ENCODE results near the gene LMOD3.

LMOD3 gene

DNA sequence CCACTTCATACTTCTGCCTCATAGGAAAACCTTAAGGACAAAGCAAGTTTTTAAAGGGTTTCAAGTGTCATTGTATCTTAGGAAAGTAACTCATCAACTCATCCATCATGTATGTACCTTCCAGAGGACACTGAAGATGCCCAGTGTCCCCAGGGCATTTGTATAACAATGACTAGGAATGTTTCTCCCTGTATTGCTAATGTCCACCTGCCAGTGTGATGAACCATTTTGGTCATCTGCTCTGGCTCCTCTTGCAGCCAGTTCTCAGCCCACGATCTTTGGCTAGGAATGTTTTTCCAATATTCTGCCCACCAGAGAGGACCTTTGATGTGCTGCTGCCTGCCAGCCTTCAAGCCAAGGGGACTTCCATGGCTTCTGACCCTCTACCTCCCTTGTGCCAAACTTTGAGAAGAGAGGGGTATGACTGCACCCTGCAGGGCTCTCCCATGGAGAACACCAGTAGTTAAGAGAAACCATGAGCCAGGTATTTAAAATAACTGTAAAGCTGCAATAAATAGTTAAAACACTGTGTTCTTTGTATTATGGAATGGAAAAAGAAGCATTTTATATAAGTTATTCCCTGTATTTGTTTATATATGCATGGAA, 11.4 kb downstream of the LMOD3 start:
- no peak overlapping the region for H3K4me3 ChIP-seq (ENCODE audit: low read depth, low read length)

DNA sequence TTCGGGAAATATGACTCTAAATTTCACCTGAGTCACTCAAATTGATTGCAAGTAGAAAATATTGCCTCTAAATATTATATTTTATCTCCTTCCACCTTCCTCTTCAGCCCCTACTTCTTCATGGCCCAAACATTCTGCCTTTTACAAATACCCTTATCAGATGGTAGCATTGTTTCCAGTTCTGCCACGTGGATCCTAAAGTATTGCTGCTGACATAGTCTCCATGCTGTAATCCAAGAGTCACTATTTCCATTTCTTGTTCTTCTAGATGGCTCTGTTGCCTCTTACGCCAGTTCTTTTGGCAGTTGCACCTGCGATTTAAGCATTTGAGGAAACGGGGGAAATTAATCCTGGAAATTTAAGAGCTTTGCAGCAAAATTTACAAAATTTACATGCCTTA, 13.6 kb downstream of the LMOD3 start:
- Histone ChIP-seq H3K4me1 (ENCODE audit: control insufficient read depth, insufficient read depth, low read length) (peaks cover 4% of the 10 kb centered on the region), H3K36me3 (ENCODE audit: control insufficient read depth, insufficient read depth, low read length) (peaks cover 14% of the 10 kb centered on the region), H3K9me3 (ENCODE audit: control insufficient read depth, insufficient read depth, low read length) (no peaks in the 10 kb centered on the region), H3K9ac (ENCODE audit: low read depth, low read length) (no peak overlapping the region), H3K27ac (ENCODE audit: low read depth, low read length) (no peak overlapping the region), H3K27me3 (ENCODE audit: control insufficient read depth, insufficient read depth, low read length) (no peaks in the 10 kb centered on the region), H3K4me3 (ENCODE audit: low read depth, low read length) (no peak overlapping the region)

More for the DNA sequence above, 11.4 kb downstream of the LMOD3 start:
- H3K9ac ChIP-seq (ENCODE audit: low read depth, low read length): no peak overlapping the region
- peaks cover 4% of the 10 kb centered on the region for H3K4me1 ChIP-seq (ENCODE audit: control insufficient read depth, insufficient read depth, low read length)
- no peaks in the 10 kb centered on the region for H3K27me3 ChIP-seq (ENCODE audit: control insufficient read depth, insufficient read depth, low read length)
- no peaks in the 10 kb centered on the region for H3K36me3 ChIP-seq (ENCODE audit: control insufficient read depth, insufficient read depth, low read length)
- H3K27ac ChIP-seq (ENCODE audit: low read depth, low read length): no peak overlapping the region
- H3K9me3 ChIP-seq (ENCODE audit: control insufficient read depth, insufficient read depth, low read length): no peaks in the 10 kb centered on the region

DNA sequence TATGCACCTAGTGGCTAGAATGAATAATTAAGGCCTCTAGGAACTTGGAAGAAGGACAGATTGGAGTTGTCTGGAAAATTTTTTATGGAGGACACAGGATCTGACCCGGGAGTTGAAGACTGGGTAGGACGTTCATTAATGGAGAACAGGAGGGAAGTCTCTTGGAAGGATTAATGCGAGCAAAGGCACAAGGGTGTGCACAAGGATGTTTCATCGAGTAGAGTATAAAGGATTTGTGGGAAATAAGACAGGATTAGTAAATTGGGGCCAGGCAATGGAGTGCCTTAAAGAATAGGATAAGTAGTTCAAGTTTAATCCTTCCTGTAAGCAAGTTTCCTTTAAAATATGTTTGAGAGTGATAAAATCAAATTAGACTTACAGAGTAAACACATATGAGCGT, 14.6 kb downstream of the LMOD3 start:
- Histone ChIP-seq H3K4me1 (ENCODE audit: control insufficient read depth, insufficient read depth, low read length) (peaks cover 4% of the 10 kb centered on the region), H3K27ac (ENCODE audit: low read depth, low read length) (no peak overlapping the region), H3K27me3 (ENCODE audit: control insufficient read depth, insufficient read depth, low read length) (no peaks in the 10 kb centered on the region), H3K9me3 (ENCODE audit: control insufficient read depth, insufficient read depth, low read length) (no peaks in the 10 kb centered on the region), H3K36me3 (ENCODE audit: control insufficient read depth, insufficient read depth, low read length) (peaks cover 20% of the 10 kb centered on the region), H3K4me3 (ENCODE audit: low read depth, low read length) (no peak overlapping the region), H3K9ac (ENCODE audit: low read depth, low read length) (no peak overlapping the region)

DNA sequence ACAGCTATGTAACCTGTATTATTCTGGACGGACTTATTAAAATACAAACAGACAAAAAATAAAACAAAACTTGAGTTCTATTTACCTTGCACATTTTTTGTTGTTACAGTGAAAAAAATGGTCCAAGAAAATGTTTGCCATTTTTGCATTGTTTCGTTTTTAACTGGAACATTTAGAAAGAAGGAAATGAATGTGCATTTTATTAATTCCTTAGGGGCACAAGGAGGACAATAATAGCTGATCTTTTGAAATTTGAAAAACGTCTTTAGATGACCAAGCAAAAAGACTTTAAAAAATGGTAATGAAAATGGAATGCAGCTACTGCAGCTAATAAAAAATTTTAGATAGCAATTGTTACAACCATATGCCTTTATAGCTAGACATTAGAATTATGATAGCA, 17.1 kb downstream of the LMOD3 start:
- H3K27ac ChIP-seq (ENCODE audit: low read depth, low read length): no peak overlapping the region
- H3K4me3 ChIP-seq (ENCODE audit: low read depth, low read length): no peak overlapping the region
- peaks cover 23% of the 10 kb centered on the region for H3K36me3 ChIP-seq (ENCODE audit: control insufficient read depth, insufficient read depth, low read length)
- H3K9me3 ChIP-seq (ENCODE audit: control insufficient read depth, insufficient read depth, low read length): no peaks in the 10 kb centered on the region
- H3K27me3 ChIP-seq (ENCODE audit: control insufficient read depth, insufficient read depth, low read length): no peaks in the 10 kb centered on the region
- no peaks in the 10 kb centered on the region for H3K4me1 ChIP-seq (ENCODE audit: control insufficient read depth, insufficient read depth, low read length)
- no peak overlapping the region for H3K9ac ChIP-seq (ENCODE audit: low read depth, low read length)

DNA sequence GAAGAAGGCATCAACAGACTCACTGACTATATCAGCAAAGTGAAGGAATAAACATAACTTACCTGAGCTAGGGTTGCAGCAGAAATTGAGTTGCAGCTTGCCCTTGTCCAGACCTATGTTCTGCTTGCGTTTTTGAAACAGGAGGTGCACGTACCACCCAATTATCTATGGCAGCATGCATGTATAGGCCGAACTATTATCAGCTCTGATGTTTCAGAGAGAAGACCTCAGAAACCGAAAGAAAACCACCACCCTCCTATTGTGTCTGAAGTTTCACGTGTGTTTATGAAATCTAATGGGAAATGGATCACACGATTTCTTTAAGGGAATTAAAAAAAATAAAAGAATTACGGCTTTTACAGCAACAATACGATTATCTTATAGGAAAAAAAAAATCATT, 17.8 kb downstream of the LMOD3 start:
- no peak overlapping the region for H3K27ac ChIP-seq (ENCODE audit: low read depth, low read length)
- no peak overlapping the region for H3K9ac ChIP-seq (ENCODE audit: low read depth, low read length)
- H3K36me3 ChIP-seq (ENCODE audit: control insufficient read depth, insufficient read depth, low read length): peaks cover 23% of the 10 kb centered on the region
- H3K4me1 ChIP-seq (ENCODE audit: control insufficient read depth, insufficient read depth, low read length): no peaks in the 10 kb centered on the region
- no peaks in the 10 kb centered on the region for H3K9me3 ChIP-seq (ENCODE audit: control insufficient read depth, insufficient read depth, low read length)
- H3K27me3 ChIP-seq (ENCODE audit: control insufficient read depth, insufficient read depth, low read length): no peaks in the 10 kb centered on the region
- H3K4me3 ChIP-seq (ENCODE audit: low read depth, low read length): no peak overlapping the region

DNA sequence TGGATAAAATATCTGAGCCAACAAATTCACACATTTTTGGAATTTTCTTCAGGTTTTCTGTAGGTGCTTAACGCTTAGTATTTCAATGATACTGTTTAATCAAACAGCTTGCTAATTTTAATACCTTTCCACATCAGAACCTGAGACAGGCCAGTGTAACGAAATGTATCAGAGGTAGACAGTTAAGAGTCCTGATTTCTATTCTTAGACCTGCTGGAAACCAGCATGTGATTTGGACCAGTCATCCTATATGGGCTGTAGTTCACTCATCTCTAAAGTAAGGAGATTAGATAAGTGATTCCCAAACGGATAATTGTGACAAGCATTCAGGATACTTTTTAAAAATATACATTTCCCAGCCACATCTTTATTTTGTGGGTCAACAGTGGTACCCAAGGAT, 19.3 kb downstream of the LMOD3 start:
- H3K9me3 ChIP-seq (ENCODE audit: control insufficient read depth, insufficient read depth, low read length): no peaks in the 10 kb centered on the region
- no peak overlapping the region for H3K4me3 ChIP-seq (ENCODE audit: low read depth, low read length)
- no peaks in the 10 kb centered on the region for H3K4me1 ChIP-seq (ENCODE audit: control insufficient read depth, insufficient read depth, low read length)
- H3K9ac ChIP-seq (ENCODE audit: low read depth, low read length): no peak overlapping the region
- H3K36me3 ChIP-seq (ENCODE audit: control insufficient read depth, insufficient read depth, low read length): peaks cover 23% of the 10 kb centered on the region
- H3K27ac ChIP-seq (ENCODE audit: low read depth, low read length): no peak overlapping the region
- no peaks in the 10 kb centered on the region for H3K27me3 ChIP-seq (ENCODE audit: control insufficient read depth, insufficient read depth, low read length)

DNA sequence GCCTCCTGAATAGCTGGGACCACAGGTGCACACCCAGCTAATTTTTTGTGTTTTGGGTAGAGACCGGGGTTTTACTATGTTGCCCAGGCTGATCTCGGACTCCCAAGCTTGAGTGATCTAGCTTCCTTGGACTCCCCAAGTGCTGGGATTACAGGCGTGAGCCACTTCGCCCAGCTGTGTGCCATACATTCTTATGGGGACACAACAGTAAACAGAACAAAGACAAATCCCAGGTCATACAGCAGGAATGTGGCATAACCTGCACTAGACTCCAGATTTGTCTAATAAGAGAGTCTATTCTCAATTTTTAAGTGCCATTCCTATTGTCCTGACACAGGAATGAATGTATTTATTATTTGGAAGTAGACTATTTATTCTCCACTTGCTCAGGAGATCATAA, 20.0 kb downstream of the LMOD3 start:
- no peak overlapping the region for H3K4me3 ChIP-seq (ENCODE audit: low read depth, low read length)
- no peak overlapping the region for H3K9ac ChIP-seq (ENCODE audit: low read depth, low read length)
- H3K36me3 ChIP-seq (ENCODE audit: control insufficient read depth, insufficient read depth, low read length): peaks cover 23% of the 10 kb centered on the region
- no peaks in the 10 kb centered on the region for H3K9me3 ChIP-seq (ENCODE audit: control insufficient read depth, insufficient read depth, low read length)
- no peak overlapping the region for H3K27ac ChIP-seq (ENCODE audit: low read depth, low read length)
- H3K4me1 ChIP-seq (ENCODE audit: control insufficient read depth, insufficient read depth, low read length): no peaks in the 10 kb centered on the region
- no peaks in the 10 kb centered on the region for H3K27me3 ChIP-seq (ENCODE audit: control insufficient read depth, insufficient read depth, low read length)

DNA sequence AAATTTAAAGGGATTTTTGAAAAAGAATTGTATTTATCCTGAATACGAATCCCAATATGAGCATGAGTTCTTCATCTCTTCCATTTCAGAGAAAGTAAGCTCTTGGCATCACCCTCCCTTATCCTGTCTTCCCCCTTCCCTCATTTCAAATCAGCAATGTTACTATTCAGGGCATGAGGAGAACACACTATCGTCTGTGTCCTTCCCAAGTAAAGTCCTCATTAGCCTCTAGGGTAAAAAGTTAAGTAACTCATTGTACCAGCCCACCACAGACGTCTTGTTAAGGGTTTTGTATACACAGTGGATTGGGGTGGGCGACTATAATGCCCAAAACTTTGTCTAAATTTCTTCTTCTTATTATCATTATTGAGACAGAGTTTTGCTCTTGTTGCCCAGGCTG, 22.8 kb downstream of the LMOD3 start:
- H3K4me3 ChIP-seq (ENCODE audit: low read depth, low read length): no peak overlapping the region
- no peak overlapping the region for H3K9ac ChIP-seq (ENCODE audit: low read depth, low read length)
- peaks cover 6% of the 10 kb centered on the region for H3K4me1 ChIP-seq (ENCODE audit: control insufficient read depth, insufficient read depth, low read length)
- peaks cover 11% of the 10 kb centered on the region for H3K36me3 ChIP-seq (ENCODE audit: control insufficient read depth, insufficient read depth, low read length)
- no peaks in the 10 kb centered on the region for H3K9me3 ChIP-seq (ENCODE audit: control insufficient read depth, insufficient read depth, low read length)
- no peak overlapping the region for H3K27ac ChIP-seq (ENCODE audit: low read depth, low read length)
- H3K27me3 ChIP-seq (ENCODE audit: control insufficient read depth, insufficient read depth, low read length): no peaks in the 10 kb centered on the region

DNA sequence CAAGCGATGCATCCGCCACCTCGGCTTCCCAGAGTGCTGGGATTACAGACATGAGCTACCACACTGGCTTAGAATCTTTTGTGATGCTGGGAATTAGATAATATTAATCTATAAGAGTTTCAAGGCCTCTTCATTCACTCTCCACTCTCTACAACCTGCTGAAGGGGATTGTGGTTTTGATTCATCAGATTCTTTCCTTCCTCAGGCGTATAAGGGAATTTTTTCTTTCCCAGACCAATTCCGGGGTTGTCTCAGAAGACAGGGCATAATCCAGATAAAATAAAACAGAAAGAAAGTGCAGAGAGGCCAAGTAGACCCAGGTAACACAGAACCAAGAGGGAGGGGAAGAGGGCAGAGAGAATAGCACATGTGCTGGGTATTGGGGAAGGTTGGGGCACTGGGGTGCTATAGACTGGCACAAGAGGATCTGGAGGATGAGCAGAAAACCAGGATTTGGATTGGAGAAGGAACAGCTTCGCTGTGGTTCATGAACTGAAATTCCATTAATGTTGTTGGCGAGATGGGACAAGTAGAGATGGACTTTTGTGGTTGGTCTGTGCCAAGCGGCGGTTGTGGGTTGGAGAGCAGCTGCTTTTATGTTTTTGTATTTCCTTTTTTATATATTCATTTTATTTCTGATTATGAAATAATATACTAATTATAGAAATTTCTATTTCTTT, 24.8 kb downstream of the LMOD3 start:
- no peak overlapping the region for H3K4me3 ChIP-seq (ENCODE audit: low read depth, low read length)
- H3K9ac ChIP-seq (ENCODE audit: low read depth, low read length): no peak overlapping the region
- H3K4me1 ChIP-seq (ENCODE audit: control insufficient read depth, insufficient read depth, low read length): peaks cover 6% of the 10 kb centered on the region
- H3K27me3 ChIP-seq (ENCODE audit: control insufficient read depth, insufficient read depth, low read length): no peaks in the 10 kb centered on the region
- peaks cover under 1% of the 10 kb centered on the region; the same call in 1 of the 2 replicates for H3K36me3 ChIP-seq (ENCODE audit: control insufficient read depth, insufficient read depth, low read length)
- H3K9me3 ChIP-seq (ENCODE audit: control insufficient read depth, insufficient read depth, low read length): no peaks in the 10 kb centered on the region
- H3K27ac ChIP-seq (ENCODE audit: low read depth, low read length): no peak overlapping the region

DNA sequence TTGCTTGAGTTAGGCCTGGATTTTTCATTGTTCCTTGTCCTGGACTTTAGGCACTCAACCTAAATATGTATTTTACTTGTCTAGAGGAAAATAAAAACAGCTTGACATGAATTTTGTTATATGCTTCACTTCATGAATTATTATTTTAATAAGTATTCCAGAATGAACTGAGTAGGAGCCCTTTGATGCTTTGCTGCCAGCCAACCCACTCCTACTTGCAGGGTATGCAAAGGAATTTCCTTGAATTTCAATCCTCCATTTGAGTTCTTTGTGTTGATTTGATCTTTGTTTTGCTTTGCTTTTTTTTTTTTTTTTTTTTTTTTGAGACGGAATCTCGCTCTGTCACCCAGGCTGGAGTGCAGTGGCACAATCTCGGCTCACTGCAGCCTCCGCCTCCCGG, 26.1 kb downstream of the LMOD3 start:
- Histone ChIP-seq H3K27me3 (ENCODE audit: control insufficient read depth, insufficient read depth, low read length) (no peaks in the 10 kb centered on the region), H3K9ac (ENCODE audit: low read depth, low read length) (no peak overlapping the region), H3K4me3 (ENCODE audit: low read depth, low read length) (no peak overlapping the region), H3K36me3 (ENCODE audit: control insufficient read depth, insufficient read depth, low read length) (no peaks in the 10 kb centered on the region), H3K4me1 (ENCODE audit: control insufficient read depth, insufficient read depth, low read length) (peaks cover 15% of the 10 kb centered on the region), H3K9me3 (ENCODE audit: control insufficient read depth, insufficient read depth, low read length) (no peaks in the 10 kb centered on the region), H3K27ac (ENCODE audit: low read depth, low read length) (no peak overlapping the region)

DNA sequence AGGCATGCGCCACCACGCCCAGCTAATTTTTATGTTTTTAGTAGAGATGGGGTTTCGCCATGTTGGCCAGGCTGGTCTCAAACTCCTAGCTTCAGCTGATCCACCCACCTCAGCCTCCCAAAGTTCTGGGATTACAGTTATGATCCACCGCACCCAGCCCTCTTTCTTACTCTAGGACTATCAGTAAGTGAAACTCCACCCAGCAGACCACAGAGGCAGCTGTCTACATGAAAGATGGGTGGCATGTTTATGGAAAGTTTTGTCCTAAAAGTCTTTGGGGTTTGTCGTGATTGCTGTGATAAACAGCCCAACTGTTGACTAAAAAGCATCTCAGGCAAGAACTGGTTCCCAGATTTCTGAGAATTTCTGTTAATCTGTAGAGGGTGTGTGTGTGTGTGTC, 26.8 kb downstream of the LMOD3 start:
- no peak overlapping the region for H3K4me3 ChIP-seq (ENCODE audit: low read depth, low read length)
- H3K4me1 ChIP-seq (ENCODE audit: control insufficient read depth, insufficient read depth, low read length): peaks cover 15% of the 10 kb centered on the region
- no peaks in the 10 kb centered on the region for H3K9me3 ChIP-seq (ENCODE audit: control insufficient read depth, insufficient read depth, low read length)
- no peaks in the 10 kb centered on the region for H3K36me3 ChIP-seq (ENCODE audit: control insufficient read depth, insufficient read depth, low read length)
- no peak overlapping the region for H3K9ac ChIP-seq (ENCODE audit: low read depth, low read length)
- H3K27ac ChIP-seq (ENCODE audit: low read depth, low read length): no peak overlapping the region
- no peaks in the 10 kb centered on the region for H3K27me3 ChIP-seq (ENCODE audit: control insufficient read depth, insufficient read depth, low read length)

Data from HUES48 (cell line).